ENCODE measurements around the gene CPLANE2.

Gene CPLANE2

DNA sequence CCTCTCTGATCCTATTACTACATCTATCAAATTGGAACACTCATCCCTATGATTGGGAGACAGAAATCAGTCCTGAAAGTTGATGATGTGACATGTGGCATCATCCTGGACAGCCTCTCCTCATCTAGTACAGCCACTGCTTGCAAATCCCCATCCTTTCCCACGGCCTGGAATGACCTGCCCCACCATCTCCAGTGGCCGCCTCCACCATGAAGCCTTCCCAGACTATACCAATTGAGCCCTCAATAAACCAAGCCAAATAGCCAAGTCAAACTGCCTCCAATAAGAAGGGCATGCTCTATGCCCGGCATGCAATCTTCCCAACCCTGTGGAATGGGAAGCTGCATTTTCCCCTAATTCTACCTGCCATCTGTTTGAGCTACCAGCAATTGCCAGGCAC, 24.0 kb downstream of the CPLANE2 start:
- TF ChIP-seq, protein P1, sequence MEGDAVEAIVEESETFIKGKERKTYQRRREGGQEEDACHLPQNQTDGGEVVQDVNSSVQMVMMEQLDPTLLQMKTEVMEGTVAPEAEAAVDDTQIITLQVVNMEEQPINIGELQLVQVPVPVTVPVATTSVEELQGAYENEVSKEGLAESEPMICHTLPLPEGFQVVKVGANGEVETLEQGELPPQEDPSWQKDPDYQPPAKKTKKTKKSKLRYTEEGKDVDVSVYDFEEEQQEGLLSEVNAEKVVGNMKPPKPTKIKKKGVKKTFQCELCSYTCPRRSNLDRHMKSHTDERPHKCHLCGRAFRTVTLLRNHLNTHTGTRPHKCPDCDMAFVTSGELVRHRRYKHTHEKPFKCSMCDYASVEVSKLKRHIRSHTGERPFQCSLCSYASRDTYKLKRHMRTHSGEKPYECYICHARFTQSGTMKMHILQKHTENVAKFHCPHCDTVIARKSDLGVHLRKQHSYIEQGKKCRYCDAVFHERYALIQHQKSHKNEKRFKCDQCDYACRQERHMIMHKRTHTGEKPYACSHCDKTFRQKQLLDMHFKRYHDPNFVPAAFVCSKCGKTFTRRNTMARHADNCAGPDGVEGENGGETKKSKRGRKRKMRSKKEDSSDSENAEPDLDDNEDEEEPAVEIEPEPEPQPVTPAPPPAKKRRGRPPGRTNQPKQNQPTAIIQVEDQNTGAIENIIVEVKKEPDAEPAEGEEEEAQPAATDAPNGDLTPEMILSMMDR (IDR thresholded peaks at IDR 0.05; ENCODE audit: control insufficient read depth, extremely low read depth, insufficient read depth), result no peak
- H3K4me3 ChIP-seq (ENCODE audit: low read depth, low read length), result no peak overlapping the region
- no peak for DNase-seq (ENCODE audit: low read depth)

DNA sequence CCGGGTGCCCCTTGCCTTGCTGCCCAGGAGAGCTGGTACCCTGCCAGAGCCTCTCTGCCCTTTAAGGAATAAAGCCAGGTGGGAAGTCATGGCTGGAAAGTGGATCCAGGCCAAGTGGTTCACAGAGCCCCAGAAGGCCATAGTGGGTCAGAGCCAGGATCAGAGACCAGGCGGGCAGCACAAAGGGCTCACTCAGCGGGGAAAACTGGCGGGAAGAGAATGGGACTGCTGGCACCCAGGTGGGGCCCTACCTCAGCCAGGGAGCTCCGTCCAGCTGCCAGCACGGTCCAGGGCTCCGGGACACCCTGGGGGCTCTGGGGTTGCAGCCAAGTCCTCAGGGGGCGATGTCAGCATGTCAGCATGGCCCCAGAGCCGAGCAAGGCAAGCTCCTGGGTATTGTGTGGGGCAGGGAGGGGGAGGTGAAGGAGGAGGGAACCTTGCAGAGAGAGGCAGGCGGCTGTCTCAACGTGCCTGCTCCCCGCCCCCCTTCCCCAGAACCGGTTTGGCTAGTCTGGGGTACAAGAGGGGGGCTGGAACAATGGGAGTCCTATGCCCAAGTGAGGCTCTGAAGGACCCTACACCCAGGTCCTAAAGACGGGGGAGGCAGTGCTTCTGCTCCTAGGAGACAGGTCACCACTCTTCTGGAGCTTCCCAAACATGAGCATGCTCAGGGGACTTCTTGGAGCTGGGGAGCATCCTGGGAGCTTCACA, 24.6 kb downstream of the CPLANE2 start, which contains the start of gene ARHGEF19:
Gene ARHGEF19, minus strand, starts transcription at position 402 of the 711 bp plus-strand sequence. CDS start 3,598 bp downstream, outside the sequence.
- TF ChIP-seq, protein P1 (IDR thresholded peaks at IDR 0.05; ENCODE audit: control insufficient read depth, extremely low read depth, insufficient read depth), result no peak
- H3K4me3 ChIP-seq (ENCODE audit: low read depth, low read length), result no peak within 1 kb of the TSS

DNA sequence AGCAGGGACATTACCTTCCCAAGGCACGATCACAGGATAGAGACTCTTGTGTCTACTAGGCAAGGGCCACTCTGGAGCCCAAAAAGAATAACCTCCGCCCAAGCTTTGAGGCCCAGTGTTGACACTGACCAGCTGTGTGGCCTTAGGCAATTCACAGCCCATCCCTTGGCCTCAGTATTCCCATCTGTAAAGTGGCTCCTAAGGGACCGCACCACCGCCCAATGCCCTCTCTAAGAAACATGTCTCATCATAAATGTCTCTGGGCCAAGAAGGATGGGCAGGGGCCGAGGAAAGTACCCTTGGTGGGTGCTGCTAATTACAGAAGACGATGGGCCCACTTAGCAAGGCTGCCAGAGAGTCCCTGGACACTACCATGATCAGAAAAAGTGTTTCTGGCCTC, 25.2 kb downstream of the CPLANE2 start:
- no peak overlapping the region for H3K4me3 ChIP-seq (ENCODE audit: low read depth, low read length)
- TF ChIP-seq, protein P1 (IDR thresholded peaks at IDR 0.05; ENCODE audit: control insufficient read depth, extremely low read depth, insufficient read depth), result no peak
- no peak for DNase-seq (ENCODE audit: low read depth)

More for the DNA sequence above, 24.6 kb downstream of the CPLANE2 start, which contains the start of gene ARHGEF19:
- DNase-seq (ENCODE audit: low read depth), result no peak

DNA sequence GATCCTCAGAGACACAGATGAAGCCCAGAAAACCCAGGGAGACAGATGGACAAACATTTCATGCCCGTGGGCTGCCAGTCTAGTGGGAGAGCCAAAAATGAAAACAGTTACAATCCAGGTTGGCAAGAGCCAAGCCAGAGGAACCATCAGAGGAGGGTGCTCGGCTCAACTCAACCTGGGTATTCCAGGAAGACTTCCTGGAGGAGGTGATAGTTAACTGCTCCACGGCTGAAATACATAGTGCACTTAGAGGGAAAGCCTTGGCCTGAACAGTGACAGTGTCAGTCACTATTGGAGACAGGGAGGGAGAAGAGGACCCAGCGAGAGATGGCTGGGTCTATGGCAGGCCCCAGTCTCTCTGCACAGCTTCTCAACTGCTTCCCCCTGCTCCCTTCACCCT, 26.4 kb downstream of the CPLANE2 start:
- TF ChIP-seq, protein P1 (IDR thresholded peaks at IDR 0.05; ENCODE audit: control insufficient read depth, extremely low read depth, insufficient read depth), result no peak
- H3K4me3 ChIP-seq (ENCODE audit: low read depth, low read length), result no peak overlapping the region
- no peak for DNase-seq (ENCODE audit: low read depth)

DNA sequence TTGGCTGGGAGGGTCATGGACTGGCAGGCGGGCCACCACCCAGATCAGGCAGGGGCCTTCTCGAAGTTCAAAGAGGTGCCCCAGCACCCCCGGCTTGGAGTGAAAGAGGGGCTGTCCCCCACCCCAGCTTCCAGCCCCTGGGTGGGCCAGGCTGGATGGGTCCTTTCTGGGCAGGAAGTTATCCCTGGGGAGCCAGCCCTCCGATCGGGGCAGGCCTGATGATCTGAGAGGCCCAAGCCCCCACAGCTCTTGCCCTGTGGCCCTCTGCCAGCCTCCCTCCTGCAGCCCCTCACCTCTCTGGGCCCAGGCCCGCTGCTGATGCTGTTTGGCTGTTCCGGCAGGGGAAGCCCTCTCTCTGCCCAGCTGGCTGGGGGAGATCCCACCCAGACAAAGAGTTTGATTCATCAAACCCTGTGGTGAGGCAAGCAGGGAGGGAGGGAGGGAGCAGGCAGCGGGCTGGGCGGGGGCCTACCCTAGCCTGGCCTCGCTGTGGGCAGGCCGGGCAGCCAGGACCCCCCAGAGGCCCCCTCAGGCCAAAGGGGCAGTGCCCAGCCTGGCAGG, 27.1 kb downstream of the CPLANE2 start:
- TF ChIP-seq, protein P1 (IDR thresholded peaks at IDR 0.05; ENCODE audit: control insufficient read depth, extremely low read depth, insufficient read depth), result no peak

DNA sequence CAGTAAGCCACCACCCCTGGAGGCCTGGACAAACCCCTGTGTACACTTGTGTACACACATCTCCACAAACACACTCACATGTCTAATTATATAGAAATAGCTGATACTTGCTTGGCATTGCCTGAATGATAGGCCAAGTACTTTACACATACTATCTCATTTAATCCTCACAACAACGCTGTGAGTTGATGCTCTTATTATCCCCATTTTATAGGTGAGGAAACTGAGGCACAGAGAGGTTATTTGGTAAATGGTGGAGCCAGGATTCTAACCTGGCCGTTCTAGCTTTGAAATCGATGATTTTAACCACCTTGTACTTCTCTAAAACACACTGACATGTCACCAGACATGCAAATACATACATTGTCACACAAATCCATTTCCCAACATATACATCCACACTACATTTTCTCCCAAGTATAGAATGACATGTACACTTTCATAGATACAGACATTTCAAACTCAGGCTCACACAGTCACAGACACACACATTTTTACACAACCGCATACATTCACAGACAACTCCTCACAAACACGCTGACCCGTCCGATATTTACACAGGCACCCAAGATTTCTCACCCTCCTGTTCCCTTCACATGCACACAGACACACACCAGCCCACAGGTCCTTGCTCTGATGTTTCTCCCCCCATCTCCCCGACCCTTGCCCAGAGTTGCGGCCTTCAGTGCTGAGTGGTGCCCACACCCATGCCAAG, 27.7 kb downstream of the CPLANE2 start:
- H3K4me3 ChIP-seq (ENCODE audit: low read depth, low read length), result no peak overlapping the region
- DNase-seq (ENCODE audit: low read depth), result no peak
- TF ChIP-seq, protein P1 (IDR thresholded peaks at IDR 0.05; ENCODE audit: control insufficient read depth, extremely low read depth, insufficient read depth), result no peak

More for the DNA sequence above, 27.1 kb downstream of the CPLANE2 start:
- no peak overlapping the region for H3K4me3 ChIP-seq (ENCODE audit: low read depth, low read length)
- DNase-seq (ENCODE audit: low read depth), result no peak

All from LNCaP clone FGC (cell line).